Tibial nerve (tissue), 4 donors: ENCODE results near the gene KCNMA1. TPM values are rescaled to one million over a fixed set of nuclear protein-coding genes. Genes with fewer than 3 reads are reported as not detected.
"Not testable (repeated sequence)": the region's sequence is repeated elsewhere in the genome, so short reads cannot be mapped to it uniquely, and the experiment has no call there.

Source experiments
- DNase-seq, 2 donors: peaks; one replicate each; pipeline ENCODE4 v3.0.0-alpha.2; 2019; ENCODE audit warnings: low spot score in 2 of 2
- H3K27ac ChIP-seq, 4 donors: fragments of 200-600 bp; sonication (generic) in 3 of 4; one replicate each; pipeline ENCODE4 v1.5.1; 2017 to 2019; ENCODE audit warnings: mild to moderate bottlenecking in 1 of 4
- H3K27me3 ChIP-seq, 2 donors: fragments of 200-600 bp; sonication (generic) in 1 of 2; one replicate each; pipeline versions ENCODE4 v1.5.1 to v1.6.0; 2017 to 2019
- H3K36me3 ChIP-seq, 3 donors: fragments of 200-600 bp; sonication (generic); one replicate each; pipeline ENCODE4 v1.5.1; 2018 to 2019
- H3K4me1 ChIP-seq, 4 donors: fragments of 200-600 bp; sonication (generic) in 3 of 4; one replicate each; pipeline ENCODE4 v1.5.1; 2017 to 2019
- H3K4me3 ChIP-seq, 4 donors: fragments of 200-600 bp; sonication (generic) in 3 of 4; one replicate each; pipeline ENCODE4 v1.5.1; 2017 to 2019; ENCODE audit warnings: mild to moderate bottlenecking in 1 of 4, moderate library complexity in 1 of 4
- H3K9me3 ChIP-seq, 4 donors: fragments of 200-600 bp; sonication (generic) in 3 of 4; one replicate each; pipeline ENCODE4 v1.5.1; 2017 to 2019
- EP300 ChIP-seq, 2 donors: sonication (generic); formaldehyde crosslinking; IDR thresholded peaks; one replicate each; pipeline ENCODE4 v1.6.1; 2017; ENCODE audit warnings: antibody characterized with exemption in 2 of 2, mild to moderate bottlenecking in 1 of 2
- POLR2A ChIP-seq, 2 donors: fragments of 450-650 bp; IDR thresholded peaks; one replicate each; pipeline ENCODE4 v1.6.1; 2017; ENCODE audit warnings: antibody characterized with exemption in 2 of 2, mild to moderate bottlenecking in 2 of 2, moderate library complexity in 2 of 2
- WGBS, 2 donors: methylation state at CpG; one replicate each; pipeline ENCODE4 v1.1.5; 2018; 5-methylcytosine and 5-hydroxymethylcytosine counted together
- total RNA-seq, 4 donors: library from RNA; depleted of rRNA; stranded (reverse); fragments of >200 nt; gene quantifications; one replicate each; pipeline ENCODE4 v1.1.0, GENCODE V29; 2016
- TF ChIP-seq, protein P1 (sequence below), 5 experiments: fragments of 200-600 bp in 3 of 5; fragments of 450-650 bp in 2 of 5; sonication (generic) in 3 of 5; IDR thresholded peaks; one replicate each; pipeline ENCODE4 v1.5.1; 2016 to 2019; ENCODE audit warnings: antibody characterized with exemption in 5 of 5, mild to moderate bottlenecking in 3 of 5, moderate library complexity in 2 of 5

The KCNMA1 gene
- total RNA-seq, 4 donors from 2014 or later = 10.2 to 19.9 (median 13.7) TPM

GRCh38 chr10:77413231-77413630 lies 224.4 kb downstream of the KCNMA1 start:
- no peak for TF ChIP-seq EP300 (IDR thresholded peaks at IDR 0.05)
- TF ChIP-seq, protein P1, sequence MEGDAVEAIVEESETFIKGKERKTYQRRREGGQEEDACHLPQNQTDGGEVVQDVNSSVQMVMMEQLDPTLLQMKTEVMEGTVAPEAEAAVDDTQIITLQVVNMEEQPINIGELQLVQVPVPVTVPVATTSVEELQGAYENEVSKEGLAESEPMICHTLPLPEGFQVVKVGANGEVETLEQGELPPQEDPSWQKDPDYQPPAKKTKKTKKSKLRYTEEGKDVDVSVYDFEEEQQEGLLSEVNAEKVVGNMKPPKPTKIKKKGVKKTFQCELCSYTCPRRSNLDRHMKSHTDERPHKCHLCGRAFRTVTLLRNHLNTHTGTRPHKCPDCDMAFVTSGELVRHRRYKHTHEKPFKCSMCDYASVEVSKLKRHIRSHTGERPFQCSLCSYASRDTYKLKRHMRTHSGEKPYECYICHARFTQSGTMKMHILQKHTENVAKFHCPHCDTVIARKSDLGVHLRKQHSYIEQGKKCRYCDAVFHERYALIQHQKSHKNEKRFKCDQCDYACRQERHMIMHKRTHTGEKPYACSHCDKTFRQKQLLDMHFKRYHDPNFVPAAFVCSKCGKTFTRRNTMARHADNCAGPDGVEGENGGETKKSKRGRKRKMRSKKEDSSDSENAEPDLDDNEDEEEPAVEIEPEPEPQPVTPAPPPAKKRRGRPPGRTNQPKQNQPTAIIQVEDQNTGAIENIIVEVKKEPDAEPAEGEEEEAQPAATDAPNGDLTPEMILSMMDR (IDR thresholded peaks at IDR 0.05) = no peak
- no peak for TF ChIP-seq POLR2A (IDR thresholded peaks at IDR 0.05)
- no peaks in the 10 kb centered on the region for H3K9me3 ChIP-seq
- 81 to 94% methylated on average over 7 of the region's 7 CpGs for WGBS, 2 donors
- no peak overlapping the region for H3K4me3 ChIP-seq
- no peak overlapping the region for H3K27ac ChIP-seq
- DNase-seq = no peak
- H3K4me1 ChIP-seq = peaks cover 0 to 10% (median 4%) of the 10 kb centered on the region in 4 donors
- H3K36me3 ChIP-seq = no peaks in the 10 kb centered on the region
- no peaks in the 10 kb centered on the region for H3K27me3 ChIP-seq

DNA sequence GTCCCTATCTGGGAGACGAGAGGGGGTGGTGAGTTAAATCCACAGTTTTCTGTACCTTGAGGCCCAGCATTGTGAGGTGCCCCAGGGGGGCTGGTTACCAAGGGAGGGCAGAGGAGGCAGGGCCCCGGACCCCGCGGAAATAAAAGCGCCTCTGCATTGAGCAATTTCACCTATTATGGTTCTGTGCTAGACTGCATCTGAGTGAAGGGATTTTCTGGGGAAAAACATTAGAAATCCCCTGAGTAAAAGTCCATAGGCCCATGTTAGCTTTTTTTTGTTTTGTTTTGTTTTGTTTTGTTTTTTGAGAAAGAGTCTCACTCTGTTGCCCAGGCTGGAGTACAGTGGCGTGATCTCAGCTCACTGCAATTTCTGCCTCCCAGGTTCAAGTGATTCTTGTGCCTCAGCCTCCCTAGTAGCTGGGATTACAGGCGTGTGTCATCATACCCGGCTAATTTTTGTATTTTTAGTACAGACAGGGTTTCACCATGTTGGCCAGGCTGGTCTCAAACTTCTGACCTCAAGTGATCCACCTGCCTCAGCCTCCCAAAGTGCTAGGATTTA lies 225.0 kb downstream of the KCNMA1 start:
- DNase-seq, H3K9me3 ChIP-seq, H3K27me3 ChIP-seq, H3K4me3 ChIP-seq, H3K27ac ChIP-seq, H3K36me3 ChIP-seq, H3K4me1 ChIP-seq: not testable (repeated sequence)
- 82 to 92% methylated on average over 8 of the region's 8 CpGs for WGBS, 2 donors

GRCh38 chr10:77411805-77412204 lies 225.8 kb downstream of the KCNMA1 start:
- H3K9me3 ChIP-seq = no peaks in the 10 kb centered on the region
- no peak overlapping the region for H3K4me3 ChIP-seq
- H3K27me3 ChIP-seq = no peaks in the 10 kb centered on the region
- no peaks in the 10 kb centered on the region for H3K4me1 ChIP-seq
- no peaks in the 10 kb centered on the region for H3K36me3 ChIP-seq
- TF ChIP-seq EP300 (IDR thresholded peaks at IDR 0.05) = no peak
- H3K27ac ChIP-seq = no peak overlapping the region
- WGBS, 2 donors = 84 to 92% methylated on average over 11 of the region's 11 CpGs
- DNase-seq = no peak

- H3K27me3 ChIP-seq = no peaks in the 10 kb centered on the region
- no peaks in the 10 kb centered on the region for H3K9me3 ChIP-seq
- no peak overlapping the region for H3K4me3 ChIP-seq
- H3K4me1 ChIP-seq = no peaks in the 10 kb centered on the region
- no peaks in the 10 kb centered on the region for H3K36me3 ChIP-seq
- H3K27ac ChIP-seq = no peak overlapping the region
- no peak for DNase-seq
- WGBS, 2 donors = 61 to 62% methylated on average over 9 of the region's 9 CpGs
- TF ChIP-seq POLR2A (IDR thresholded peaks at IDR 0.05) (no peak), EP300 (IDR thresholded peaks at IDR 0.05) (no peak)
Measured at GRCh38 chr10:77410523-77410922, 227.1 kb downstream of the KCNMA1 start.

DNA sequence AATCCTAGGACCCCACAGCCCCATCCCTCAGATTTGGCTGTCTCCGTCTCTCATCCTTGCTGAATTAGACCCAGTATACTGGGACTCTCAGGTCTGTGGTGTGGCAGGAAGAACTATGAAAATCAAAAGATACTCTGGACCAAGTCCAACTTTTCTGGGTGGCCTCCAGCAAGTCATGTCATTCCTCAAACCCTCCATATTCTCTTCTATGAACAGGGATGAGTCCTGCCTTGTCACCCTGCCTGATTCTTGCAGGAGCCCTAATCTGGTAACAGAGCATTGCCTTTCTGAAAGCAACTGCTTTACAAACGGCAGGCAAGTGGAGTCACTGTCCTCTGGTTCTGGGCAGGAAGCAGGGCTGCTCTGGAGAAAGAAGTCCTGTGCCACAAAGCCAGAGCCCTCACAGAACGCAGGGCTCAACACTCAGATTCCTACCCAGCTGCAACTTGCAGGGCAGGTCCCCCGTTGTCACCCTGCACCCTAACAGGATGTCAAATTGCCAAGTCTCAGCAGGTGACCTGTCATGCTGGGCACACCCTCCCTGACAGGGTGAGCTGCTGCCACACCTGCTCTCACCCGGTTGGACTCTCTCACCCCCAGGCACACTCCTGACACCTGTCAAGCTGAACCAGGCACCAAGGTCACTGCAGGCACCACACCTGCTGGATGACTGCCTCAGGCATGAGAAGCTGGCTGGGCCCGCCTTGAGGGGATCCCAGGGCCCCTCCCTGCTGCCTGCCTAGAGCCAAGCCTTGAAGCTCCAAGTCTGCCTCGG lies 227.7 kb downstream of the KCNMA1 start:
- Histone ChIP-seq H3K36me3 (no peaks in the 10 kb centered on the region), H3K27me3 (no peaks in the 10 kb centered on the region), H3K4me3 (no peak overlapping the region), H3K27ac (no peak overlapping the region), H3K4me1 (no peaks in the 10 kb centered on the region), H3K9me3 (no peaks in the 10 kb centered on the region)
- TF ChIP-seq, protein P1 (IDR thresholded peaks at IDR 0.05) = no peak
- TF ChIP-seq POLR2A (IDR thresholded peaks at IDR 0.05) = no peak
- TF ChIP-seq EP300 (IDR thresholded peaks at IDR 0.05) = no peak
- DNase-seq = no peak
- 53 to 58% methylated on average over 7 of the region's 7 CpGs for WGBS, 2 donors

DNA sequence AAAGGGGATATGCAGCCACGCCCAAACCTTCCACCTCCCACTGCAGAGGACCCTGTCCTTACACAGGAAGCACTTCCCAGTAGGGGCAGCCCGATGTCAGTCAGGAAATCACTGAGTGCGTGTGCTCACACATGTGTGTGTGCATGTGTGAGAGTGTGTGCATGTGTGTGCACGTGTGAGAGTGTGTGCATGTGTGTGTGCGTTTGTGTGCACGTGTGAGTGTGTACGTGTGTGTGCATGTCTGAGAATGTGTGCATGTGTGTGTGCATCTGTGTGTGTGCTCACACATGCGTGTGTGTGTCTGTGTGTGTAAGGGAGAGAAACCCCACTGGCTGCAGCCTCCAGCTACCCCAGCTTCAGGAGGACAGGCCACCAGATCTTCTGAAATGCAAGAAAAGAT lies 229.3 kb downstream of the KCNMA1 start:
- H3K4me1 ChIP-seq = no peaks in the 10 kb centered on the region
- no peaks in the 10 kb centered on the region for H3K36me3 ChIP-seq
- 88% methylated on average over 8 of the region's 8 CpGs for WGBS, 2 donors
- no peak for DNase-seq
- no peaks in the 10 kb centered on the region for H3K27me3 ChIP-seq
- H3K4me3 ChIP-seq = no peak overlapping the region
- TF ChIP-seq, protein P1 (IDR thresholded peaks at IDR 0.05) = no peak
- no peak for TF ChIP-seq POLR2A (IDR thresholded peaks at IDR 0.05)
- TF ChIP-seq EP300 (IDR thresholded peaks at IDR 0.05) = no peak
- no peak overlapping the region for H3K27ac ChIP-seq
- no peaks in the 10 kb centered on the region for H3K9me3 ChIP-seq
